ENCODE data around the gene PECR.

PECR gene

GRCh38 chr2:216078776-216079175 lies 2.8 kb downstream of the PECR start:
- no peak overlapping the region for H3K4me3 ChIP-seq (ENCODE audit: low read depth, low read length)
- no peak for TF ChIP-seq CTCF (IDR thresholded peaks at IDR 0.05; ENCODE audit: borderline replicate concordance, insufficient read depth, low read depth, low read length)

- no peak for TF ChIP-seq CTCF (IDR thresholded peaks at IDR 0.05; ENCODE audit: borderline replicate concordance, insufficient read depth, low read depth, low read length)
- no peak overlapping the region for H3K4me3 ChIP-seq (ENCODE audit: low read depth, low read length)
These were observed 5.8 kb downstream of the PECR start for GRCh38 chr2:216075510-216076485.

GRCh38 chr2:216074794-216075193 lies 6.8 kb downstream of the PECR start:
- TF ChIP-seq CTCF (IDR thresholded peaks at IDR 0.05; ENCODE audit: borderline replicate concordance, insufficient read depth, low read depth, low read length) = no peak
- H3K4me3 ChIP-seq (ENCODE audit: low read depth, low read length) = no peak overlapping the region

- no peak overlapping the region for H3K4me3 ChIP-seq (ENCODE audit: low read depth, low read length)
- TF ChIP-seq CTCF (IDR thresholded peaks at IDR 0.05; ENCODE audit: borderline replicate concordance, insufficient read depth, low read depth, low read length) = no peak
These were observed 7.2 kb downstream of the PECR start for GRCh38 chr2:216074380-216074779.

GRCh38 chr2:216073773-216074172 lies 7.8 kb downstream of the PECR start:
- no peak overlapping the region for H3K4me3 ChIP-seq (ENCODE audit: low read depth, low read length)
- no peak for TF ChIP-seq CTCF (IDR thresholded peaks at IDR 0.05; ENCODE audit: borderline replicate concordance, insufficient read depth, low read depth, low read length)

DNA sequence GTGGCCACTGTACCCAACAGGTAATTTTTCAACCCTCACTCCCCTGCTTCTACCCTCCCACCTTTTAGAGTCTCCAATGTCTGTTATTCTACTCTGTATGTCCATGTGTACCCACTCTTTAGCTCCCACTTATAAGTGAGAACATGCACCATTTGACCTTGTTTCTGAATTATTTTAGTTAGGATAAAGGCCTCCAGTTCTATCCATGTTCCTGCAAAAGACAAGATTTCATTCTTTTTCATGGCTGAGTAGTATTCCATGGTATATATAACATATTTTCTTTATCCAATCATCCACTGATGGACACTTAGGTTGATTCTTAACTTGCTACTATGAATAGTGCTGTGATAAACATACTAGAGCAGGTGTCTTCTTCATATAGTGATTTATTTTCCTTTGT lies 9.1 kb downstream of the PECR start:
- TF ChIP-seq CTCF (IDR thresholded peaks at IDR 0.05; ENCODE audit: borderline replicate concordance, insufficient read depth, low read depth, low read length) = no peak

More for the DNA sequence above, 9.1 kb downstream of the PECR start:
- no peak overlapping the region for H3K4me3 ChIP-seq (ENCODE audit: low read depth, low read length)
